Suprapubic skin (tissue), 4 donors: Measurements from ENCODE around the gene GRIA3.

Experiments
- CTCF ChIP-seq, 2 donors: fragments of 200-600 bp in 1 of 2; fragments of 450-650 bp in 1 of 2; sonication (generic) in 1 of 2; IDR thresholded peaks; one replicate each; pipeline ENCODE4 v1.5.1; 2016 to 2019; ENCODE audit warnings: antibody characterized with exemption in 2 of 2, mild to moderate bottlenecking in 1 of 2, moderate library complexity in 1 of 2
- EP300 ChIP-seq: sonication (generic); formaldehyde crosslinking; IDR thresholded peaks from one replicate; pipeline ENCODE4 v1.6.1; 2017; ENCODE audit warnings: antibody characterized with exemption
- POLR2AphosphoS5 ChIP-seq, 3 donors: sonication (generic); formaldehyde crosslinking; IDR thresholded peaks; one replicate each; pipeline ENCODE4 v1.6.1; 2017; ENCODE audit warnings: antibody characterized with exemption in 3 of 3

- TF ChIP-seq EP300: no peak
- no peak for TF ChIP-seq CTCF (IDR thresholded peaks at IDR 0.05)
- TF ChIP-seq POLR2AphosphoS5 (IDR thresholded peaks at IDR 0.05): no peak
These were observed 309.8 kb downstream of the GRIA3 start for GRCh38 chrX:123493857-123494256.
